Epithelial cell of proximal tubule (primary cell): ENCODE measurements around the gene IL23A. TPM values are rescaled to one million over a fixed set of nuclear protein-coding genes. Genes with fewer than 3 reads are reported as not detected.

ENCODE experiments used
- DNase-seq: peaks from one replicate; pipeline ENCODE4 v3.0.0-alpha.2; 2011; ENCODE audit warnings: low read depth
- H3K4me3 ChIP-seq: 2 replicates; pipeline ENCODE4 v1.5.1; 2011; ENCODE audit warnings: low read depth, mild to moderate bottlenecking, low read length
- CTCF ChIP-seq: conservative IDR thresholded peaks from 2 replicates; pipeline ENCODE4 v1.5.1; 2012; ENCODE audit warnings: low read depth, mild to moderate bottlenecking, low read length
- total RNA-seq: library from RNA; depleted of rRNA; stranded (reverse); fragments of >200 nt; gene quantifications from 2 replicates; pipeline ENCODE4 v1.2.3, GENCODE V29; 2015

The IL23A gene
- total RNA-seq, 1 donor from 2014 or later: 26.1 TPM

GRCh38 chr12:56326126-56326525 lies 12.6 kb upstream of the IL23A start:
- DNase-seq: no peak
- H3K4me3 ChIP-seq: no peak overlapping the region
- TF ChIP-seq CTCF: no peak

DNA sequence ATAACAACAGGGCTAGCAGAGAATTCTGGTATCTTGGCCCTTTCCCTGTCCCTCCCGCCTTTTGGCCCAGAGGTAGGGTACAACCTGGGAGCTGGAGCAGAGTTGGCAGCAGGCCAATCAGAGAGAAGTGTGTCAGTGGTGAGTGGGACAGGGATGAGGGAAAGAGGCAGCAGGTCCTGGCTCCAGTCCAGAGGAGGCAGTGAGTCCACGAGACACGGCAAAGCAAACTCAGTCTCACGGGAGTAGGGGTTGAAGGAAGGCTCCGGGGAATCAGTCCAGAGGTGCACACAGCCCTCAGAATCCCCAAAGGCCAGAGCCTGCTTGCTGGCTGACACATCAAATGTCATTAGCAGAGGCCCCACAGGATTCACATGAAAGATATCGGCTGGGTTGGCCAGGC lies 12.2 kb upstream of the IL23A start:
- no peak overlapping the region for H3K4me3 ChIP-seq
- TF ChIP-seq CTCF: no peak
- DNase-seq: no peak

GRCh38 chr12:56330936-56331490 lies 7.7 kb upstream of the IL23A start:
- H3K4me3 ChIP-seq: no peak overlapping the region
- no peak for TF ChIP-seq CTCF
- no peak for DNase-seq

DNA sequence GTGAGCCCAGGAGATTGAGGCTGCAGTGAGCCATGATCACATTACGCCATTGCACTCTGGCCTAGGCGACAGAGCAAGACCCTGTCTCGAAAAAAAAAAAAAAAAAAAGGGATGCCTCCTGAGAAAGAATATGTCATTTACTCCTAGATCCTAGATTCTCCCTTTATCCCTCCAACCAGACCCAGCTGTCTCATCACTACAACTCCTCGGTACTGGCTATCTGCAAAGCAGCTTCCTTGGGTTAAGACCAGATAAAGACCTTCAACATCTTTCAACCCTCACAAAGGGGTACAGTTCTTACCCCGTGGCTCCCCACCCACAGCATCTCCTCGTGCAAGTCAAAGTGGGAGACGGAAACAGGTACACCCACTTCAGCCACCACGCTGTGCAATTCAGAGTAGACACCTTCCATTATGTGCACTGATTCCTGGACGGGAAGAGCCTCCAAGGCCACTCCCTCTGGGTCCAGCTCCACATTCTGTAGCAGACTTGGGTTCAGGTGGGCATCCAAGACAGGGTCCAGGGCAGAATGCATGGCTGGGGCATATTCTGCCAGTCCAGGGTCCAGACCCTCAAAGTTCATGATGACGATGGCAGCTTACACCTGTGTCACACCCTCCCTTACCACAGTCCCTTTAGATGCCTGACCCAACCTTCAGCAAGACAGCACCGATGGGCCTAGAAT lies 6.0 kb upstream of the IL23A start:
- no peak for DNase-seq
- no peak for TF ChIP-seq CTCF

GRCh38 chr12:56333197-56333678 lies 5.4 kb upstream of the IL23A start:
- TF ChIP-seq CTCF: no peak
- DNase-seq: no peak
- H3K4me3 ChIP-seq: peak overlapping the region; percentile 65

More for the DNA sequence above, 6.0 kb upstream of the IL23A start:
- peak overlapping the region; percentile 65 for H3K4me3 ChIP-seq

- peak within 1 kb of the TSS; percentile 65 for H3K4me3 ChIP-seq
- DNase-seq: peak; percentile 89
- peak; percentile 71 for TF ChIP-seq CTCF
Measured at GRCh38 chr12:56333679-56334489, 4.8 kb upstream of the IL23A start, which contains the start of gene PAN2. TSS of gene PAN2 (minus strand) at chr12:56334000. CDS start at chr12:56333094, 906 bp downstream.
